ENCODE measurements around the gene CELA3B. TPM values are rescaled to one million over a fixed set of nuclear protein-coding genes. Genes with fewer than 3 reads are reported as not detected.

CELA3B gene
- total RNA-seq, 1 donor from 2014 or later = not detected

GRCh38 chr1:22018583-22019559 is 42.0 kb downstream of the CELA3B start:
- no peaks in the 10 kb centered on the region for H3K27me3 ChIP-seq (ENCODE audit: control insufficient read depth, insufficient read depth, low read length)

DNA sequence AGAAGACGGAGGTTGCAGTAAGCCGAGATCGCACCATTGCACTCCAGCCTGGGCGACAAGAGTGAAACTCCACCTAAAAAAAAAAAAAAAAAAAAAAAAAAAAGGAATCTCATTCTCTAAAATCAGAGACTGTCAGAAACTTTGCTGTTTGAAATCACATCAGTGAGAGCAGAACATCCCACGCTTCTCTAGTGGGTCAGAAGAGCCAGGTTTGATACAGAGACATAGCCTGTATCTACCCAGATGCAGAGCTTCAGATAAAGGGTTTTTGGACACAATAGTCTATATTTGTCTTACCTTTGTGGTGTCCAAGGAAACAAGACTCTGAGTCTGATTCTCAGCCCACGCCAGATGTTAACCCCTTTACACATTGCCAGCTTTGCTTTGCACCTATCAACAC is 44.2 kb downstream of the CELA3B start:
- Histone ChIP-seq H3K4me3 (ENCODE audit: low read depth, low read length) (no peak overlapping the region), H3K27me3 (ENCODE audit: control insufficient read depth, insufficient read depth, low read length) (no peaks in the 10 kb centered on the region), H3K36me3 (ENCODE audit: control insufficient read depth, insufficient read depth, low read length) (no peaks in the 10 kb centered on the region)
- TF ChIP-seq CTCF (IDR thresholded peaks at IDR 0.05; ENCODE audit: insufficient read depth, low read length, poor library complexity, severe bottlenecking) = no peak
- no peak for DNase-seq (ENCODE audit: low read depth)

More at GRCh38 chr1:22018583-22019559, 42.0 kb downstream of the CELA3B start:
- peak; percentile 42 for TF ChIP-seq CTCF (IDR thresholded peaks at IDR 0.05; ENCODE audit: insufficient read depth, low read length, poor library complexity, severe bottlenecking)
- Histone ChIP-seq H3K4me3 (ENCODE audit: low read depth, low read length) (no peak overlapping the region), H3K36me3 (ENCODE audit: control insufficient read depth, insufficient read depth, low read length) (no peaks in the 10 kb centered on the region)
- peak; percentile 88 for DNase-seq (ENCODE audit: low read depth)

- TF ChIP-seq CTCF (IDR thresholded peaks at IDR 0.05; ENCODE audit: insufficient read depth, low read length, poor library complexity, severe bottlenecking) = no peak
- Histone ChIP-seq H3K27me3 (ENCODE audit: control insufficient read depth, insufficient read depth, low read length) (no peaks in the 10 kb centered on the region), H3K4me3 (ENCODE audit: low read depth, low read length) (peak overlapping the region; percentile 95), H3K36me3 (ENCODE audit: control insufficient read depth, insufficient read depth, low read length) (no peaks in the 10 kb centered on the region)
- DNase-seq (ENCODE audit: low read depth) = no peak
These were observed 47.9 kb downstream of the CELA3B start for GRCh38 chr1:22024485-22025367.

DNA sequence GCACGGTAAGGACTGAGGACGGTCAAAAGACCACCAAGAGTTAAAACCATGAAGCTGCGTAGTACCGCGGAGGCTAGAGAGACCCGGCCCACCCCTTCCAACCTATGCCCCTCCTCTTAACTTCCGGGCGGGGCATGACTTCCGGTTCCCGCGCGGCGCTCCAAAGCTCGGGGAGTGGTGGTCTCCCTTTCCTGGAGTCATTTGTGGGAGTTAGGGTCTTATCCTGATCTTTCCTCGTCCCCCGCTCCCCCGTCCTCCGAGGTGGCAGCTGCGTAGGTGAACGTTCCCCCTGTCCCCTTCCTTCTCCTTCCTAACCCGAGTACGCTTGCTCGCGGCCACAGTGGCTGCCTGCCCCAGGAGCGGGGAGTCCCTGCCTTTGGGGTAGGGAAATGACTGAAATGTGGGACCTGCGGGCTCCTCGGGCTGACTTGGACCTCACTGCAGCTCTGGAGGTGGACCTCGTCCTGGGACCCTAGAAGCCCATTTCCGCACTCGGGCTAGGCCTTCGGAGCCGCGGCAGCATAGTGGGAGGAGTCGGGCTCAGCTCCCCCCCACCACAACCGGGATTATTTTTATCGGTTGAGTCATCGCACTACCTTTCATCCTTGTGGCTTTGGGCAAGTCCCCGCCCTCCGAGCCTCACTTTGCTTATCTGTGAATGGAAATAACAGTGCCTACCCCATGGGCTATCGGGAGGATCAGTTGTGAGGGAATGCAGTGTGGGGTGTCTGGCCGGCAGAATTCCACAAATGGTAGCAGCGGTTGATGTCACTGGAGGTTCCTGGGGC is 48.7 kb downstream of the CELA3B start:
- DNase-seq (ENCODE audit: low read depth) = peak; percentile 81
- Histone ChIP-seq H3K4me3 (ENCODE audit: low read depth, low read length) (peak overlapping the region; percentile 95), H3K36me3 (ENCODE audit: control insufficient read depth, insufficient read depth, low read length) (no peaks in the 10 kb centered on the region), H3K27me3 (ENCODE audit: control insufficient read depth, insufficient read depth, low read length) (no peaks in the 10 kb centered on the region)
- no peak for TF ChIP-seq CTCF (IDR thresholded peaks at IDR 0.05; ENCODE audit: insufficient read depth, low read length, poor library complexity, severe bottlenecking)

GRCh38 chr1:22026924-22027289 is 50.1 kb downstream of the CELA3B start:
- no peak for DNase-seq (ENCODE audit: low read depth)
- H3K27me3 ChIP-seq (ENCODE audit: control insufficient read depth, insufficient read depth, low read length) = no peaks in the 10 kb centered on the region
- no peaks in the 10 kb centered on the region for H3K36me3 ChIP-seq (ENCODE audit: control insufficient read depth, insufficient read depth, low read length)
- TF ChIP-seq CTCF (IDR thresholded peaks at IDR 0.05; ENCODE audit: insufficient read depth, low read length, poor library complexity, severe bottlenecking) = no peak
- no peak overlapping the region for H3K4me3 ChIP-seq (ENCODE audit: low read depth, low read length)

Measured in kidney epithelial cell (primary cell).